Activated CD4-positive, alpha-beta memory T cell treated with anti-CD3 and anti-CD28 coated beads for 36 hours (primary cell): ENCODE results near the gene PIEZO2. TPM values are rescaled to one million over a fixed set of nuclear protein-coding genes. Genes with fewer than 3 reads are reported as not detected.

Experiments used
- CTCF ChIA-PET: fragments of 350-600 bp; sonication (Branson Sonifier 250); formaldehyde crosslinking; loops from one replicate; lab custom pipeline; 2021; ENCODE audit warnings: antibody characterized with exemption, inconsistent platforms; lab: Charles Lee
- POLR2A ChIA-PET: fragments of 350-600 bp; sonication (Branson Sonifier 250); formaldehyde crosslinking; loops from one replicate; lab custom pipeline; 2021; ENCODE audit warnings: antibody characterized with exemption; lab: Charles Lee
- DNase-seq: peaks from one replicate; pipeline ENCODE4 v3.0.0-alpha.2; 2020
- H3K27ac Mint-ChIP-seq: one replicate; pipeline ENCODE4 v1.8.0; 2021; ENCODE audit warnings: mixed read lengths
- H3K27me3 Mint-ChIP-seq: one replicate; pipeline ENCODE4 v1.8.0; 2021; ENCODE audit warnings: mixed read lengths
- H3K36me3 Mint-ChIP-seq: one replicate; pipeline ENCODE4 v1.8.0; 2021; ENCODE audit warnings: mixed read lengths
- H3K4me1 Mint-ChIP-seq: one replicate; pipeline ENCODE4 v1.8.0; 2021; ENCODE audit warnings: low read depth, mixed read lengths
- H3K4me3 Mint-ChIP-seq: one replicate; pipeline ENCODE4 v1.8.0; 2021; ENCODE audit warnings: mild to moderate bottlenecking, mixed read lengths
- H3K9me3 Mint-ChIP-seq: one replicate; pipeline ENCODE4 v1.8.0; 2021; ENCODE audit warnings: mixed read lengths
- intact Hi-C: fragments of 100-400 bp; cut with micrococcal nuclease; formaldehyde crosslinking; loops from one replicate; pipeline ENCODE4 v1.15.1; 2023
- total RNA-seq, 2 experiments: library from RNA; stranded (reverse); gene quantifications; one replicate each; pipeline ENCODE4 v1.2.3, GENCODE V29; 2021

Gene PIEZO2
- total RNA-seq, 2 experiments from 2014 or later, result not detected

DNA sequence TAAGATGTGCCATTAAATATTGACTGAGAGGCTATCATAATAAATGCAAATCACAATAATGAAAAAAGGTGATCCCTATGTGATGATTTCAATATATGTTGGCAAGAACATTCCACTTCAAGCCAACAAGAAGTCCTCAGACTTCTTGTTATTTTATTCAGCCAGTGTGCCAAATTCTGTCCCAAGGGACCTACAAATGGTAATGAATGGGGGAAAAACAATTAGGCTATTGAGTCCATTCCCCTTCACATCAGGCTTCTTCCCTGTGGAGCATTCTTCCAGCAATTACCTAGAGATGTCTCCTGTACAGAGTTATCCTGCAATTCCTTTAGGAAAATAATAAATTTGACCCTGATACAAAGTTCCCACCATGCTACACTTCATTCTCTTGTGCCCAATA is 144.4 kb downstream of the PIEZO2 start:
- POLR2A ChIA-PET, result no interaction called here
- no peaks in the 10 kb centered on the region for H3K4me1 Mint-ChIP-seq
- H3K9me3 Mint-ChIP-seq, result no peaks in the 10 kb centered on the region
- no peaks in the 10 kb centered on the region for H3K36me3 Mint-ChIP-seq
- intact Hi-C loops, result no loop called here
- no peak overlapping the region for H3K4me3 Mint-ChIP-seq
- H3K27me3 Mint-ChIP-seq, result no peaks in the 10 kb centered on the region
- no peak for DNase-seq
- CTCF ChIA-PET, result no interaction called here
- H3K27ac Mint-ChIP-seq, result no peak overlapping the region

DNA sequence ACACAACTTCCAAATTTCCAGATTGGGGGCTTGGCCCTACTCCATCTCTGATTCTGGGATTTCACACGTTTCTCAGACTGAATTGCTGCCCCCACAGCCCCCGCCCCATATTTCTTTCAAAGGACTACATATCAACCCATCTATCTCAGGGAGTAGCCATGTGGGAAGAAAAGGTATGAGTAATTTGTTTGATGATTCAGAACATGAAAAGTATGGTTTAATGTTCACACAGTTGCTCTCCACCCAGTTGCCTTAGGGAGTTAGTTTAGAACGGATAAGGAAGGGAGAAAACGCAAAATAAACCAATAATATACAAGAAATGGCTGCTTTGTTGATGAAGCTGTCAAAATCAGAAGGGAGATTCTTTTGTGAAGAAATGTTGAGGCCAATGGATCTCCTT is 145.1 kb downstream of the PIEZO2 start:
- no peak for DNase-seq
- Mint-ChIP-seq H3K36me3 (no peaks in the 10 kb centered on the region), H3K27ac (no peak overlapping the region), H3K4me3 (no peak overlapping the region), H3K4me1 (no peaks in the 10 kb centered on the region), H3K27me3 (no peaks in the 10 kb centered on the region), H3K9me3 (no peaks in the 10 kb centered on the region)
- CTCF ChIA-PET, result no interaction called here
- intact Hi-C loops, result no loop called here
- POLR2A ChIA-PET, result no interaction called here

DNA sequence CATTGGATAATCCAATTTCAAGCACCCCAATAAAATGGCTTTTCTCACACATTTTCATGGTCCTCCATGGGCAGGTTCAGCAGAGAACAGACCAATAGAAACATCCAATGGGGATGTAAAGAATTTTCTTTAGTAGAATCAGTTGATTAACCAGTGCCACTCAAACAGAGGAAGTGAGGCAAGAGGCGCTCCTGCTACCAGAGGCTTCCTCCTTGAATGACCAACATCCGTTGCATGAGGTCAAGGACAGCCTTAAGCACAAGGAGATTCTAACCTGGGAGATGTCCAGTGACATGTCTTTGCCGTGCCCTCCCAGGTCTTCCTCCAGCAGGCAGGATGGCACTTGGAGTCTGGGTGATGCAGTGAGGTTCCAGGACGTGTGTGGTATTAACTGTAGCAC is 146.6 kb downstream of the PIEZO2 start:
- ChIA-PET CTCF (no interaction called here), POLR2A (no interaction called here)
- DNase-seq, result no peak
- Mint-ChIP-seq H3K9me3 (peaks cover 5% of the 10 kb centered on the region), H3K27me3 (no peaks in the 10 kb centered on the region), H3K27ac (no peak overlapping the region), H3K4me3 (no peak overlapping the region), H3K4me1 (no peaks in the 10 kb centered on the region), H3K36me3 (no peaks in the 10 kb centered on the region)
- intact Hi-C loops, result no loop called here

DNA sequence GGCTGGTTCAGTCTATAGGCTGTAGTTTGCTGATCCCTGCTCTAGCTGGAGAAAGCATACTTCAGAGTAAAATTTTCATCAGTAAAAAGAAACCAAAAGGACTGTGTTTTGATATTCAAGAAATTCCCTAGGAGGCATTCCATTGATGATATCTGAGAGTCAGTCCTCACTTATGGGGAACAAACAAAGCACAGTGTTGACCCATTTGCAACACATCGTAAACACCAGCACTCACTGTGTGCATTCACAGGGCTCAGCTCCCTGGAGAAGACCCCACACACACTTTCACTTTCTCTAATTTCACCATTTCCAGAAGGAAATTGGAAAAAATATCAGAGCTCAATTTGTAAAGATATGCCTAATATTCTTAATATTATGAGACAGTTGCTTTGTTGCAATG is 147.1 kb downstream of the PIEZO2 start:
- CTCF ChIA-PET, result no interaction called here
- intact Hi-C loops, result no loop called here

DNA sequence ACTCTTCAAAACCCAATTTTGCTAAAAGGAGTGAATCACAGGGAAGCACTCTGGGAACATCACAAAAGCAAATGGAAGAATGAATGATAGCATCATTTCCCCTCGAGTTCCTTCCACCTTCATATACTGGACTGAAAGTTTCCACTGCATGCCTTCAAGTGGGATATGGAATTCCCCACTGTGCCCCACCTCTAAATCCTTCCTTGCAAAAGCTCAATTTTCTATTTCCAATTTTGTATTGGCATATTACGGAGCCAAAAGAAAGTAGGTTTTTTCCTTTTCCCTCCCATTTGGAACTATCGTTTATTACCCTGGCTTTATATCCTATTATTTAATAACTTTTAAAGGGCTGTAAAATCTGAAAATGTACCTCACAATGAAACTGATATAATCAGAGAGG is 149.3 kb downstream of the PIEZO2 start:
- intact Hi-C loops, result no loop called here
- Mint-ChIP-seq H3K9me3 (peaks cover 13% of the 10 kb centered on the region), H3K27me3 (no peaks in the 10 kb centered on the region), H3K4me3 (no peak overlapping the region), H3K4me1 (no peaks in the 10 kb centered on the region), H3K27ac (no peak overlapping the region), H3K36me3 (no peaks in the 10 kb centered on the region)
- ChIA-PET CTCF (no interaction called here), POLR2A (no interaction called here)
- DNase-seq, result no peak

More for the DNA sequence above, 147.1 kb downstream of the PIEZO2 start:
- Mint-ChIP-seq H3K9me3 (peaks cover 8% of the 10 kb centered on the region), H3K27ac (no peak overlapping the region), H3K36me3 (no peaks in the 10 kb centered on the region), H3K27me3 (no peaks in the 10 kb centered on the region), H3K4me3 (no peak overlapping the region), H3K4me1 (no peaks in the 10 kb centered on the region)
- DNase-seq, result no peak
- POLR2A ChIA-PET, result no interaction called here

DNA sequence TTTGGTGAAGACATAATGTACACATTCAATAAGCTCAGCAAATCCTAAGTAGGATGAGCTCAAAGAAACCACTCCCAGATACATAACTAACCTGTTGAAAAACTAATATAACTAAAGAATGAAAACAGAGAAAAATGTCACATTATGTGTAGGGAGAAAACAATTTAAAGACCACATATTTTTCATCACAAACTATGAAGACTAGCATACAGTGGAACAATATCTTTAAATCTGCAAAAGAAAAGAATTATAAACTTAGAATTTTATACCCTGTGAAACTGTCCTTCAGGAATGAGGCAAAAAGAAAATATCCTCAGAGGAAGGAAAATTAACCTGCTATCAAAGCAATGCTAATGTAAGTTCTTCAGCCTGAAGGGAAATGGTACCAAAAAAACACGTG is 151.5 kb downstream of the PIEZO2 start:
- CTCF ChIA-PET, result no interaction called here
- intact Hi-C loops, result no loop called here
- no peaks in the 10 kb centered on the region for H3K4me1 Mint-ChIP-seq

DNA sequence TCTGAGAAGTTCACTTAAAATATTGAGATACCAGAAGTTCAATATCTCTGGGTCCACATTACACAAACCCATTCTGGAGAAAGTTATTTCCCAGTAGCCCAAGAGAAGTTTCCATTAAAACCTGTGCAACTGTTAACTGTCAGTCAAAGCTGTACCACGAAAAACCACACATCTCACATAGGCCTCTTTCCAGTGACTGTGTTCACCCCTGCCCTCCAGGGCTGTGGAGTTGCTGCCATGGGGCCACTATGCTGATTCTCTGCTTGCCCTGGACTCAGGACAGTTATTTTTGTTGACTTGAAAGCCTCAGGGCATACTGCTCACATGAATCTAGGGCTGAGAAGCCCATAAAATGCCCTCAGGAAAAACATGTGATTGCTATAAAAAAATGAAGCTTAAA is 153.8 kb downstream of the PIEZO2 start:
- no peak overlapping the region for H3K27ac Mint-ChIP-seq
- no peaks in the 10 kb centered on the region for H3K36me3 Mint-ChIP-seq
- ChIA-PET POLR2A (no interaction called here), CTCF (no interaction called here)
- H3K4me1 Mint-ChIP-seq, result no peaks in the 10 kb centered on the region
- peaks cover 33% of the 10 kb centered on the region for H3K9me3 Mint-ChIP-seq
- intact Hi-C loops, result no loop called here
- DNase-seq, result no peak
- no peaks in the 10 kb centered on the region for H3K27me3 Mint-ChIP-seq
- no peak overlapping the region for H3K4me3 Mint-ChIP-seq

More for the DNA sequence above, 151.5 kb downstream of the PIEZO2 start:
- no peak overlapping the region for H3K4me3 Mint-ChIP-seq
- POLR2A ChIA-PET, result no interaction called here
- peaks cover 22% of the 10 kb centered on the region for H3K9me3 Mint-ChIP-seq
- no peaks in the 10 kb centered on the region for H3K27me3 Mint-ChIP-seq
- H3K27ac Mint-ChIP-seq, result no peak overlapping the region
- H3K36me3 Mint-ChIP-seq, result no peaks in the 10 kb centered on the region
- DNase-seq, result no peak

DNA sequence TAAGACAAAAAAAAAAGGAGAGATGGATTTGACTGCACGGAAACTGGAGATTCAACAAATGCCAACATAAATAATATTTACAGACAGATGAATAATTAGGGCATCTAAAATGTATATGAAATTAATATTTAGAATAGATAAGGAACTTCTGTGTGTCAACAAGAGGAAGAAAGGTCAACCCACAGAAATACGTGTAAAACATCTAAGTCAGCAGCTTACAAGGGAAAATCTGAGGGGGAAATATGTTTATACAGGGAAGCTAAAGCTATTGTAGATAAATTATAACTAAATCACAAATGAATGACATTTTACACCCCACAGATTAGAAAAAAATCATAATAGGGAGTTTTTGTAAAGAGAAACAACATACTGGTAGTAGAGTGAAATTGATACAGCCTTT is 159.9 kb downstream of the PIEZO2 start:
- intact Hi-C loops, result no loop called here
- H3K9me3 Mint-ChIP-seq, result peaks cover 36% of the 10 kb centered on the region
- ChIA-PET CTCF (no interaction called here), POLR2A (no interaction called here)
- no peak overlapping the region for H3K27ac Mint-ChIP-seq
- H3K4me3 Mint-ChIP-seq, result no peak overlapping the region
- H3K27me3 Mint-ChIP-seq, result no peaks in the 10 kb centered on the region
- H3K4me1 Mint-ChIP-seq, result no peaks in the 10 kb centered on the region
- no peak for DNase-seq
- no peaks in the 10 kb centered on the region for H3K36me3 Mint-ChIP-seq

DNA sequence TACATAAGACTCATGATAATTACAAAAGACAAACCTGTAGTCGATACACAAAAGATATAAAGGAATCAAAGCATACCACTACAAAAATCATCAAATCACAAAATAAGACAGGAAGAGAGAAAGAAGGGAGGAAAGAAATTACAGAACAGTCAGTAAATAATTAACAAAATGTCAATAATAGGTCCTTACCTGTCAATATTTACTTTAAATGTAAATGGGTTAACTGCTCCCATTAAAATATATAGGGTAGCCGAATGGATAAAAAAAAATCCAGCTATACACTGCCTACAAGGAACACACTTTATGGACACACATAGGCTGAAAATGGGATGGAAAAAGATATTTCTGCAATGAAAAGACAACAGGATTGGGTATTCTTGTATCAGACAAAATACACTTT is 163.7 kb downstream of the PIEZO2 start:
- H3K27ac Mint-ChIP-seq, result no peak overlapping the region
- DNase-seq, result no peak
- intact Hi-C loops, result no loop called here
- H3K9me3 Mint-ChIP-seq, result peaks cover 30% of the 10 kb centered on the region
- ChIA-PET POLR2A (no interaction called here), CTCF (no interaction called here)
- H3K27me3 Mint-ChIP-seq, result no peaks in the 10 kb centered on the region
- no peaks in the 10 kb centered on the region for H3K4me1 Mint-ChIP-seq
- no peaks in the 10 kb centered on the region for H3K36me3 Mint-ChIP-seq
- no peak overlapping the region for H3K4me3 Mint-ChIP-seq

DNA sequence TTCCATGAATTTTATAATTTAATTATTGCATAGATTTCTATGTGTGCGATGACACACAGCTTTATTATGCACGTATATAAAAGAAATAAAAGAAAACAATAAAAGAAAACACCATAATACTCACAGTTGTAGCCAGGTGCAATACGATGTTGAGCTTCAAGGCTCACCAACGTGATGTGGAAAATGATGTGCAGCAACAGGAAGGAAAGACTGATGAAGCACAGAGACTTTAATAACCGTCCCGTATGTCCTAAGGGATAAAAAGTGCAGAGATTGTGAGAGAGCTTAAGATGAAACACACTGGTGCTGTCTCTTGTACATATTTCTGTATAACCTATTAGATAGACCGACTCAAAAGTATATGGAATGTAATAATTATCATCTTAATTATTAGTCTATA is 170.0 kb downstream of the PIEZO2 start:
- Mint-ChIP-seq H3K36me3 (no peaks in the 10 kb centered on the region), H3K27ac (no peak overlapping the region), H3K27me3 (no peaks in the 10 kb centered on the region), H3K9me3 (peaks cover 16% of the 10 kb centered on the region), H3K4me3 (no peak overlapping the region), H3K4me1 (no peaks in the 10 kb centered on the region)
- intact Hi-C loops, result no loop called here
- CTCF ChIA-PET, result no interaction called here
- POLR2A ChIA-PET, result no interaction called here
- no peak for DNase-seq

DNA sequence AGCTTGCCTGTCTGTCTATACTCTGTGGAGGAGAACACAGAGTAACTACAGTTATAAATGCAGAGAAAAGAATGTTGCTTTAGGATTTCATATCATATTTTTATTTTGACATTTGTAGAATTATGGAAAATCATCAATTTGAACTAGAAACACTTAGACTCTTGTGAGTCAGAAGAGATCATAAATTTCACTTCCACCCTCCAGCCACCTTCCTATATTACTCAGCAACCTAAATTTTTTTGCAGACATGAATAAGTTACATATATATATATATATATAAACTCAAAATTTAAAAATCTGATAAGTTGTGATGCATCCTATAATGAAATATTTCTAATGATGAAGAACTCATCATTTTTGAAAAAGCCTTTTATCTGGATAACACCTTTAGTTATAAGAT is 172.3 kb downstream of the PIEZO2 start:
- Mint-ChIP-seq H3K27me3 (no peaks in the 10 kb centered on the region), H3K36me3 (no peaks in the 10 kb centered on the region), H3K27ac (no peak overlapping the region), H3K4me1 (no peaks in the 10 kb centered on the region), H3K4me3 (no peak overlapping the region), H3K9me3 (peaks cover 5% of the 10 kb centered on the region)
- intact Hi-C loops, result no loop called here
- DNase-seq, result no peak
- POLR2A ChIA-PET, result no interaction called here
- CTCF ChIA-PET, result no interaction called here

DNA sequence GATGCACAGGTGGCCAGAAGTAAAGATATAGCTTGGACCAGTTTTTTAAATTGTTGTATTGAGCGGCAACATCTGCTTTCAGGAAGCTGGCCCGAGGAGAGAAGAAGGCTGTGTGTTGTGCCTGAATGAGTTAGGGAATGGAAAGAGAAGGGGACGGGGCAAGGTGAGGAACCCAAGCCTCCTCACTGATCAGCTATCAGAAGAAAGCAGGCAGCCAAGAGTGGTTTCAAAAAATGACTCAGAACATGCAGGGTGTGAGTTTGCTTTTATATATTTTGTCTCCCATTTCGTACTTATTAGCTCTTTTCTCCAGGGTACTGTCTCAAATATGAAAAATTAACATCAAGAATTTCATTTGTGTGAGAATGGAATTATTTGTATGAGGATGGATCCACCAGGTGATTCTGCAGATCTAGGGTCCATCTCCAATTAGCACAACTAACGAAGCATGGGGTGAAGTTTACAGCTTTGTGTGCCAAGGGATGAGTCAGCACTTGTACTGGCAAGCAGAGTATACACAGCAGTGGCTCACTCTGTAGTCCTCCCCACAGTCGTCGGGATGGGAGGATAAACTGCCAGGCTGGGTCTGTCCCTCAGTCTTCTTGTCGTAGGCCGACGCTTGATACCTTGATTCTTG is 175.7 kb downstream of the PIEZO2 start:
- Mint-ChIP-seq H3K9me3 (peaks cover 3% of the 10 kb centered on the region), H3K4me3 (no peak overlapping the region), H3K27me3 (no peaks in the 10 kb centered on the region), H3K4me1 (no peaks in the 10 kb centered on the region), H3K36me3 (no peaks in the 10 kb centered on the region), H3K27ac (no peak overlapping the region)
- intact Hi-C loops, result no loop called here
- ChIA-PET CTCF (no interaction called here), POLR2A (no interaction called here)
- DNase-seq, result no peak

DNA sequence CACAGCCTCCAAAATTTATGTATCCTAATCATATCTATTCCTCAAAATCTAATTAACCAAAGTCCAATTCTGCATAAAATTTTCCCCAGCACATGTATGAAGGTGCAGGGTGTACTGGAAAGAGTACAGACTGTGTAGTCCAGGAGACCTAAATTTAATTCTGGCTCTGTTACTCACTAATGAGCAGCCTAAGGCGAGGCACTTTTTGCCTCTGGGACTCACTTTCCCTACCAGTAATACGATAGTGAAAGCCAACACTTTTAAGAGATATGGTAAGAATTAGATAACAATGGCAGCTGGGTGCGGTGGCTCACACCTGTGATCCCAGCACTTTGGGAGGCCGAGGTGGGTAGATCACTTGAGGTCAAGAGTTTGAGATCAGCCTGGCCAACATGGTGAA is 177.7 kb downstream of the PIEZO2 start:
- CTCF ChIA-PET, result no interaction called here
- DNase-seq, result no peak
- no peak overlapping the region for H3K27ac Mint-ChIP-seq
- no peaks in the 10 kb centered on the region for H3K9me3 Mint-ChIP-seq
- no peaks in the 10 kb centered on the region for H3K36me3 Mint-ChIP-seq
- intact Hi-C loops, result no loop called here
- H3K4me1 Mint-ChIP-seq, result no peaks in the 10 kb centered on the region
- no peaks in the 10 kb centered on the region for H3K27me3 Mint-ChIP-seq
- POLR2A ChIA-PET, result no interaction called here
- no peak overlapping the region for H3K4me3 Mint-ChIP-seq
